Activated CD8-positive, alpha-beta memory T cell treated with anti-CD3 and anti-CD28 coated beads for 4 hours (primary cell): Measurements from ENCODE around the gene DUSP16.
"Not testable (repeated sequence)": the region's sequence is repeated elsewhere in the genome, so short reads cannot be mapped to it uniquely, and the experiment has no call there.

Experiments used
- DNase-seq, 2 donors: peaks; one replicate each; pipeline ENCODE4 v3.0.0-alpha.2; 2020; ENCODE audit warnings: low read depth in 2 of 2

Gene DUSP16

GRCh38 chr12:12546314-12546772 lies 16.3 kb downstream of the DUSP16 start:
- DNase-seq: no peak

GRCh38 chr12:12543959-12544358 lies 18.7 kb downstream of the DUSP16 start:
- no peak for DNase-seq

- no peak for DNase-seq
Observed at GRCh38 chr12:12542964-12543363, 19.7 kb downstream of the DUSP16 start.

- no peak for DNase-seq
Observed at GRCh38 chr12:12542286-12542685, 20.4 kb downstream of the DUSP16 start.

- no peak for DNase-seq
Observed at GRCh38 chr12:12541782-12542181, 20.9 kb downstream of the DUSP16 start.

- DNase-seq: no peak
Observed at GRCh38 chr12:12540261-12541013, 22.2 kb downstream of the DUSP16 start.

- no peak for DNase-seq
Observed at GRCh38 chr12:12539028-12539810, 23.4 kb downstream of the DUSP16 start.

- DNase-seq: no peak
Observed at GRCh38 chr12:12538535-12538934, 24.1 kb downstream of the DUSP16 start.

- no peak for DNase-seq
Observed at GRCh38 chr12:12537421-12537820, 25.2 kb downstream of the DUSP16 start.

GRCh38 chr12:12534975-12535374 lies 27.7 kb downstream of the DUSP16 start:
- no peak for DNase-seq

GRCh38 chr12:12534166-12534866 lies 28.3 kb downstream of the DUSP16 start:
- DNase-seq: no peak

GRCh38 chr12:12533238-12533829 lies 29.3 kb downstream of the DUSP16 start:
- DNase-seq: no peak

GRCh38 chr12:12531194-12531593 lies 31.5 kb downstream of the DUSP16 start:
- DNase-seq: no peak

GRCh38 chr12:12529783-12530421 lies 32.8 kb downstream of the DUSP16 start:
- no peak for DNase-seq

- no peak for DNase-seq
Observed at GRCh38 chr12:12528361-12529270, 34.0 kb downstream of the DUSP16 start.

- no peak for DNase-seq
Observed at GRCh38 chr12:12527820-12528296, 34.8 kb downstream of the DUSP16 start.

GRCh38 chr12:12524128-12524527 lies 38.5 kb downstream of the DUSP16 start:
- no peak for DNase-seq

- no peak for DNase-seq
Observed at GRCh38 chr12:12523229-12523628, 39.4 kb downstream of the DUSP16 start.

- DNase-seq: not testable (repeated sequence)
Observed at GRCh38 chr12:12522657-12523056, 40.0 kb downstream of the DUSP16 start.

- DNase-seq: no peak
Observed at GRCh38 chr12:12521888-12522287, 40.8 kb downstream of the DUSP16 start.
